NK-92 (cell line): ENCODE results near the gene TMOD3.

Experiments used
- DNase-seq: peaks from one replicate; lab custom pipeline; 2025; ENCODE audit not compliant: unreplicated experiment; lab: John Stamatoyannopoulos, UW

The TMOD3 gene

GRCh38 chr15:51907136-51907862 lies 77.8 kb downstream of the TMOD3 start:
- DNase-seq, result no peak

- no peak for DNase-seq
These were observed 78.9 kb downstream of the TMOD3 start for GRCh38 chr15:51908316-51908715.

- no peak for DNase-seq
These were observed 80.1 kb downstream of the TMOD3 start for GRCh38 chr15:51909584-51909983.

- no peak for DNase-seq
These were observed 83.1 kb downstream of the TMOD3 start for GRCh38 chr15:51912528-51912927.

GRCh38 chr15:51917493-51917892 lies 88.0 kb downstream of the TMOD3 start:
- no peak for DNase-seq

- DNase-seq, result no peak
These were observed 95.0 kb downstream of the TMOD3 start for GRCh38 chr15:51924156-51925068.

GRCh38 chr15:51926809-51927208 lies 97.4 kb downstream of the TMOD3 start:
- DNase-seq, result no peak

- DNase-seq, result no peak
These were observed 101.6 kb downstream of the TMOD3 start for GRCh38 chr15:51931016-51931415.

GRCh38 chr15:51931638-51932037 lies 102.2 kb downstream of the TMOD3 start:
- no peak for DNase-seq

- no peak for DNase-seq
These were observed 102.7 kb downstream of the TMOD3 start for GRCh38 chr15:51932161-51932560.

- DNase-seq, result no peak
These were observed 106.1 kb downstream of the TMOD3 start for GRCh38 chr15:51935466-51936104.

GRCh38 chr15:51936105-51936478 lies 106.6 kb downstream of the TMOD3 start:
- no peak for DNase-seq

- no peak for DNase-seq
These were observed 108.8 kb downstream of the TMOD3 start for GRCh38 chr15:51938286-51938685.

- DNase-seq, result no peak
These were observed 109.8 kb downstream of the TMOD3 start for GRCh38 chr15:51939216-51939615.

GRCh38 chr15:51947124-51947523 lies 117.7 kb downstream of the TMOD3 start:
- no peak for DNase-seq

GRCh38 chr15:51952805-51953204 lies 123.4 kb downstream of the TMOD3 start:
- DNase-seq, result no peak

GRCh38 chr15:51955504-51955903 lies 126.1 kb downstream of the TMOD3 start:
- DNase-seq, result no peak
